Peyer's patch (tissue), 4 donors: ENCODE measurements around the gene ZNF630. TPM values are rescaled to one million over a fixed set of nuclear protein-coding genes. Genes with fewer than 3 reads are reported as not detected.
A peak's percentile ranks its signal among the peaks of the same experiment; 100 is the strongest.
"Not testable (repeated sequence)": the region's sequence is repeated elsewhere in the genome, so short reads cannot be mapped to it uniquely, and the experiment has no call there.

Source experiments
- DNase-seq, 3 donors: peaks; one replicate each; pipeline ENCODE4 v3.0.0-alpha.2; 2017 to 2019
- H3K27ac ChIP-seq, 4 donors: fragments of 200-600 bp; sonication (generic); one replicate each; pipeline ENCODE4 v1.5.1; 2016 to 2019
- H3K27me3 ChIP-seq, 2 donors: fragments of 200-600 bp; sonication (generic); one replicate each; pipeline ENCODE4 v1.5.1; 2019
- H3K36me3 ChIP-seq, 3 donors: fragments of 200-600 bp; sonication (generic); one replicate each; pipeline ENCODE4 v1.5.1; 2016 to 2019
- H3K4me1 ChIP-seq, 4 donors: fragments of 200-600 bp; sonication (generic); one replicate each; pipeline ENCODE4 v1.5.1; 2016 to 2019
- H3K4me3 ChIP-seq, 4 donors: fragments of 200-600 bp; sonication (generic); 1 replicate in 3 of 4; 2 replicates in 1 of 4; pipeline ENCODE4 v1.5.1; 2016 to 2019; ENCODE audit warnings: mild to moderate bottlenecking in 1 of 4
- H3K9me3 ChIP-seq, 4 donors: fragments of 200-600 bp; sonication (generic); one replicate each; pipeline ENCODE4 v1.5.1; 2016 to 2019; ENCODE audit warnings: mild to moderate bottlenecking in 1 of 4
- POLR2A ChIP-seq, 2 donors: fragments of 450-650 bp; IDR thresholded peaks; one replicate each; pipeline ENCODE4 v1.5.1; 2017; ENCODE audit warnings: antibody characterized with exemption in 2 of 2, mild to moderate bottlenecking in 2 of 2, moderate library complexity in 2 of 2
- total RNA-seq, 4 donors: library from RNA; depleted of rRNA; stranded (reverse); fragments of >200 nt; gene quantifications; one replicate each; pipeline ENCODE4 v1.1.0, GENCODE V29; 2016
- TF ChIP-seq, protein P1 (sequence below), 6 experiments: fragments of 450-650 bp in 4 of 6; fragments of 200-600 bp in 2 of 6; sonication (generic) in 1 of 6; IDR thresholded peaks; one replicate each; pipeline ENCODE4 v1.5.1; 2017 to 2019; ENCODE audit warnings: antibody characterized with exemption in 6 of 6, mild to moderate bottlenecking in 3 of 6, moderate library complexity in 1 of 6

Gene ZNF630
- total RNA-seq = 10 to 100 TPM in 1 of 4 donors, 1 to 10 TPM in 3; 2.3 to 20.6 (median 7.1) TPM

DNA sequence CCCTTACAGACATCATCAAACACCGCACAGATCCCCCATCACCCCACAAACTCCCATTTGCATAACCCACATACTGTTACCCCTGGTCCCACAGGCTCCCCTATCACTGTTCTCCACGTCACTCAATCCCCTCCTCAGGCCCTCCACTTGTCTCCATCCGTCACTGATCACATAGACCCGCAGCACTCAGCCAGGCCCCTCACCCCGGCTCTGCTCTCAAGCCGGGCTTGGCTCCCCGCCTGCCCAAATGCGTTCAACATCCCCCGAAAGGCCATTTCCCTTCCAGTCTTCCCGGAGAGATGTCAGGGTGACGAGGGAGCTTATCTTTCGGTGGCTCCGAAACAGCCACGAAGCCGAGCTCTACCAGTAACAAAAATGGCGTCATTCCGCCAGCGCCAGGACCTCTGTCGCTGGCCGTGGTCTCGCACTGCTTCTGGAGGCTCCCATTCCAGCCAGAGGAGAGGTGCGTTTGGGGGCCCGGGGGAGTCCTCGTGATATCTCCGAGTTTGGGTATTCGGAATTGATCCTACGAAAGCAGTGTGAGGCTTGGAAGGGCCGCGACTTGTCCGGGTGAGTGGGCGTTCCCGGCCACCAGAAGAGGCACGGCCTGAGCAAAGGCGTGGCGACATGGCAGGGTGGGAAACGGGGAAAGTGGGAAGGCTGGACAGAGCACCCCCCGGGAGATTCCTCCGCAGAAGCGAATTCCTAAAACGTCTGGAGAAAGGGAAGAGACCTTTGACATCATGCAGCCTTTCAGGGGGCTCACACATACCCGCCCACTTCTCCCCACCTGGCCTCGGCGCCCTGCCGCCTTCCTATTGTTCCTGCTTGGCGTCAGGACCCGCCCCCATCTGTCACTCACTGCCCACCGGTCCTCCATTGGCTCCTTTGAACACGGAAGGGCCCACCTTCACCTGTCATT lies at the start of gene ZNF630:
Gene ZNF630, minus strand, starts transcription at position 577 of the 922 bp plus-strand sequence. CDS start 4,754 bp downstream, outside the sequence.
- H3K27me3 ChIP-seq = no peaks in the 10 kb centered on the region
- no peaks in the 10 kb centered on the region for H3K36me3 ChIP-seq
- no peaks in the 10 kb centered on the region for H3K9me3 ChIP-seq
- TF ChIP-seq, protein P1, sequence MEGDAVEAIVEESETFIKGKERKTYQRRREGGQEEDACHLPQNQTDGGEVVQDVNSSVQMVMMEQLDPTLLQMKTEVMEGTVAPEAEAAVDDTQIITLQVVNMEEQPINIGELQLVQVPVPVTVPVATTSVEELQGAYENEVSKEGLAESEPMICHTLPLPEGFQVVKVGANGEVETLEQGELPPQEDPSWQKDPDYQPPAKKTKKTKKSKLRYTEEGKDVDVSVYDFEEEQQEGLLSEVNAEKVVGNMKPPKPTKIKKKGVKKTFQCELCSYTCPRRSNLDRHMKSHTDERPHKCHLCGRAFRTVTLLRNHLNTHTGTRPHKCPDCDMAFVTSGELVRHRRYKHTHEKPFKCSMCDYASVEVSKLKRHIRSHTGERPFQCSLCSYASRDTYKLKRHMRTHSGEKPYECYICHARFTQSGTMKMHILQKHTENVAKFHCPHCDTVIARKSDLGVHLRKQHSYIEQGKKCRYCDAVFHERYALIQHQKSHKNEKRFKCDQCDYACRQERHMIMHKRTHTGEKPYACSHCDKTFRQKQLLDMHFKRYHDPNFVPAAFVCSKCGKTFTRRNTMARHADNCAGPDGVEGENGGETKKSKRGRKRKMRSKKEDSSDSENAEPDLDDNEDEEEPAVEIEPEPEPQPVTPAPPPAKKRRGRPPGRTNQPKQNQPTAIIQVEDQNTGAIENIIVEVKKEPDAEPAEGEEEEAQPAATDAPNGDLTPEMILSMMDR (IDR thresholded peaks at IDR 0.05) = no peak
- TF ChIP-seq POLR2A (IDR thresholded peaks at IDR 0.05) = peak in 1 of 2 donors; percentile 63
- DNase-seq = peak; percentile 79 to 92 (median 82)
- no peaks in the 10 kb centered on the region for H3K4me1 ChIP-seq
- H3K4me3 ChIP-seq = peak within 1 kb of the TSS; percentile 41 to 78 (median 73)
- H3K27ac ChIP-seq = peak within 1 kb of the TSS; percentile 76 to 88 (median 84)

DNA sequence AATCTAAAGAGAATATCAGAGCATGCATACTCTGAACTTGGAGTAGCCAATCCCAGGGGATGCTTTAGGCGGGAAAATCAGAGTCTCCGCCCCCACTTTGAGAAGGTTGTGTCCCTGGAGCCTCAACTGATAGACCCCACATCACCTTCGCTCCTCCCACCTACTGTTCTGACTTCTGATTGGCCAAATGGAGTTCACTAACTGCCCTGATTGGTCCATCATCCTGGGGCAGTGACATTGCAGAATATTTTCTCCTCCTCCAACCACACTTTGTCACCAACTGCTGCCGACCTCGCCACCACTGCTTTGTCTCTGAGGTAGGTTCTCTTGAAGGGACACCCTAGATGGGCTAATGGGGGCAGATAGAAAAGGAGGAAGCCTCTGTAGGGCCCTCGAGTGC lies 36.3 kb upstream of the ZNF630 start:
- Histone ChIP-seq H3K27ac (no peak overlapping the region), H3K4me3 (no peak overlapping the region)

DNA sequence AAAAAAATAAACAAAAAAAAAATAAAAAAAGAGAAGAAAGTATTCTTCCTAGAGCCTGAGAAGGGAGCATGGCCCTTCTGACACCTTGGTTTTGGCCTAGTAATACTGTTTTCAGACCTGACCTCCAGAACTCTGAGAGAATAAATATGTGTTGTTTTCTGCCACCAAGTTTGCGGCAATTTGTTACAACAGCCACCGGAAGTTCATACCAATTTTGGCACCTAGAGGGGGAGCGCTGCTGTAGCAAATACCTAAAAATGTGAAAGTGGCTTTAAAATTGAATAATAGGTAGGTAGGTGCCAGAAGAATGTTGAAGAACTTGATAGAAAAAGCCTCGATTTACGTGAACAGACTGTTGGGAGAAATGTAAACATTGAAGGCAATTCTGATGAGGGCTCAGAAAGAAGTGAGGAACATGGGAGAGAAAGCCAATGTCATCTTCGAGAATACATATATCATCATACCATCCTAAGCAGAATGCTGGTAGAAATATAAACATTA lies 31.5 kb upstream of the ZNF630 start:
- no peak for TF ChIP-seq POLR2A (IDR thresholded peaks at IDR 0.05)
- TF ChIP-seq, protein P1 (IDR thresholded peaks at IDR 0.05) = no peak
- H3K4me3 ChIP-seq = no peak overlapping the region
- H3K4me1 ChIP-seq = no peaks in the 10 kb centered on the region
- no peaks in the 10 kb centered on the region for H3K27me3 ChIP-seq
- DNase-seq = no peak
- H3K27ac ChIP-seq = no peak overlapping the region
- H3K36me3 ChIP-seq = no peaks in the 10 kb centered on the region
- no peaks in the 10 kb centered on the region for H3K9me3 ChIP-seq

More for the DNA sequence above, 36.3 kb upstream of the ZNF630 start:
- Histone ChIP-seq H3K36me3 (no peaks in the 10 kb centered on the region), H3K4me1 (no peaks in the 10 kb centered on the region), H3K27me3 (no peaks in the 10 kb centered on the region), H3K9me3 (no peaks in the 10 kb centered on the region)
- no peak for DNase-seq
- no peak for TF ChIP-seq POLR2A (IDR thresholded peaks at IDR 0.05)
- TF ChIP-seq, protein P1 (IDR thresholded peaks at IDR 0.05) = no peak

DNA sequence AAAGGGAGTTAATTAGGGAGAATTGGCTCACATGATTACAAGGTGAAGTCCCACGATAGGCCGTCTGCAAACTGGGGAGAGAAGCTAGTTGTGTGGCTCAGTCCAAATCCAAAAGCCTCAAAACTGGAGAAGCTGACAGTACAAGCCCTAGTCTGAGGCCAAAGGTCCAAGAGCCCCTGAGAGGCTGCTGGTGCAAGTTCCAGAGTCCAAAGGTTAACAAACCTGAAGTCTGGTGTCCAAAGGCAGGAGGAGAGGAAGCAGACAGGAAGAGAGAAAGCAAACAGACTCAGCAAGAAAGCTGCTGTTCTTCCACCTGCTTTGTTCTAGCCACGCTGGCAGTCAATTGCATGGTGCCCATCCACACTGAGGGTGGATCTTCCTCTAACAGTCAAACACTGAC lies 30.0 kb upstream of the ZNF630 start:
- no peaks in the 10 kb centered on the region for H3K27me3 ChIP-seq
- TF ChIP-seq, protein P1 (IDR thresholded peaks at IDR 0.05) = no peak
- TF ChIP-seq POLR2A (IDR thresholded peaks at IDR 0.05) = no peak
- no peak overlapping the region for H3K27ac ChIP-seq
- DNase-seq = no peak
- H3K4me3 ChIP-seq = no peak overlapping the region
- H3K4me1 ChIP-seq = no peaks in the 10 kb centered on the region
- H3K36me3 ChIP-seq = no peaks in the 10 kb centered on the region
- H3K9me3 ChIP-seq = no peaks in the 10 kb centered on the region

DNA sequence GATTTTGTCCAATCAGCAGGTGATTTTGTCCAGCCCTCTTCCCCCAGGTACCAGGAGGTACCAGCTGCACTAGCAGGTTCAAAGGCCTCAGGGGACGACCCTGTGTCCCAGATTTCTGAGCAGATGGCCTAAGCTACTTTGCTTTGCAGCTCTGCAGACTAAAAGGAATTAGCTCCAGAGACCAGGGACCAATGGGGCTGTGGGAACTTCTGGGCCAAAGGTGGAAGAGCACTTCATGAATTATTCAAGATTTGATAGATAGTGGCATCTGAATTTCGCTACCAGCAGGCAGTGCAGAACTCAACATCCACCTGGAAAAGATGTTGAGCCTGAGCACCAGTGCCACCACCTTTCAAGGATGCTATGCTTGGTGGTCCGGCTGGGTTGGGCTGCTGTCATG lies 21.1 kb upstream of the ZNF630 start:
- not testable (repeated sequence) for H3K27me3 ChIP-seq, H3K27ac ChIP-seq, H3K4me3 ChIP-seq, H3K9me3 ChIP-seq, H3K4me1 ChIP-seq, DNase-seq, H3K36me3 ChIP-seq

DNA sequence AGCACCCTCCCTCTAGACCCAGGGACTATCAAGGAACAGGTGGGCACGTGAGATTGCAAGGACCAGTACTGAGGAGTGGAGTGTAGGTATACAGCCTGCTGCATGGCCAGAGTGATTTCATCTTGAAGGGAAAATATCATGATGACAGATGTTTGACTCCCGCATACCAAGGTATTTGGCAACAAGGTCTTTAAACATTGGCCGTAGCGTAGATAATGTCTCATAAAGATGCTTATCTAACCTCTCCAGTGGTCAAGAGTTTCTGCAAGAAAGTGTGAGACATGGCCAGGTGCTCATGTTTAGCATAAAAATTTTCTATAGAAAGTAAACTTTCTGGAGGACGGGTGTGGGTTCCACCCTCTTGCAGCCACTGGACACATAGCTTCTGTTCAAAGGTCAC lies 18.7 kb upstream of the ZNF630 start:
- Histone ChIP-seq H3K27me3 (no peaks in the 10 kb centered on the region), H3K4me1 (no peaks in the 10 kb centered on the region), H3K4me3 (no peak overlapping the region), H3K9me3 (no peaks in the 10 kb centered on the region), H3K27ac (no peak overlapping the region), H3K36me3 (no peaks in the 10 kb centered on the region)
- DNase-seq = no peak
- TF ChIP-seq POLR2A (IDR thresholded peaks at IDR 0.05) = no peak
- TF ChIP-seq, protein P1 (IDR thresholded peaks at IDR 0.05) = no peak
